ENCODE results near the gene BARX1.

GRCh38 chr9:93975262-93975661 is 20.1 kb upstream of the BARX1 start:
- TF ChIP-seq EP300 (IDR thresholded peaks at IDR 0.05) (no peak), CTCF (IDR thresholded peaks at IDR 0.05) (no peak), POLR2AphosphoS5 (IDR thresholded peaks at IDR 0.05) (no peak), POLR2A (IDR thresholded peaks at IDR 0.05) (no peak)
